K562 (cell line): ENCODE measurements around the gene ALOXE3. TPM values are rescaled to one million over a fixed set of nuclear protein-coding genes. Genes with fewer than 3 reads are reported as not detected.

ENCODE experiments used
- ATAC-seq: fragments of 200-7000 bp; cut with Tn5 transposase; 3 replicates; pipeline ENCODE4 v1.9.1; 2020; ENCODE audit warnings: moderate library complexity
- BruUV-seq: library from RNA; stranded (reverse); fragments of 400-500 nt; replicated peaks from 2 replicates; lab custom pipeline; 2021; lab: Mats Ljungman, UMichigan
- CTCF ChIA-PET: fragments of 300-600 bp; formaldehyde crosslinking; extraction: SDS; loops from one replicate; lab custom pipeline; 2021; ENCODE audit warnings: low intra/inter-chr PET ratio; lab: Yijun Ruan, JAX
- POLR2A ChIA-PET: fragments of 300-600, 350-650 bp; sonication (Branson Sonifier 250); formaldehyde crosslinking; extraction: SDS; loops from one replicate; lab custom pipeline; 2021; ENCODE audit warnings: antibody characterized with exemption, inconsistent platforms; lab: Yijun Ruan, JAX
- DNase-seq, 4 experiments: peaks; one replicate each; pipeline versions ENCODE4 v3.0.0 to v3.0.0-alpha.2; 2011 to 2018; ENCODE audit warnings: low spot score in 3 of 4, mixed read lengths in 3 of 4; ENCODE audit errors: extremely low read depth in 1 of 4
- FAIRE-seq: peaks from 2 replicates; lab custom pipeline; 2011; peaks lifted over from hg19 to GRCh38; lab: Jason Lieb, UNC
- H2AFZ ChIP-seq: 2 replicates; pipeline ENCODE4 v1.6.0; 2011; ENCODE audit warnings: low read depth, low read length, control low read depth, inconsistent platforms
- H3K27ac ChIP-seq: fragments of 200-600 bp; 3 replicates; pipeline ENCODE4 v1.8.0; 2011; ENCODE audit warnings: low read depth, mild to moderate bottlenecking, control low read depth, inconsistent platforms, low read length, moderate library complexity, mixed read lengths; ENCODE audit errors: extremely low read depth
- H3K27me3 ChIP-seq, 2 experiments: fragments of 300-600 bp in 1 of 2; 2 replicates in 1 of 2; 3 replicates in 1 of 2; pipeline versions ENCODE4 v1.6.0 to v1.8.0; 2011; ENCODE audit warnings: inconsistent platforms in 2 of 2, low read length in 2 of 2, mild to moderate bottlenecking in 1 of 2, mixed read lengths in 1 of 2, moderate library complexity in 1 of 2; ENCODE audit not compliant: control insufficient read depth in 2 of 2, insufficient read depth in 2 of 2
- H3K36me3 ChIP-seq: fragments of 300-600 bp; 3 replicates; pipeline ENCODE4 v1.8.0; 2011; ENCODE audit warnings: mild to moderate bottlenecking, low read length, inconsistent platforms; ENCODE audit not compliant: control insufficient read depth, insufficient read depth
- H3K4me1 ChIP-seq, 2 experiments: fragments of 200-600 bp in 1 of 2; replicated peaks in 1 of 2; 2 replicates in 1 of 2; 3 replicates in 1 of 2; pipeline versions ENCODE4 v1.5.1 to v1.8.0; 2011; ENCODE audit warnings: inconsistent platforms in 2 of 2, low read length in 2 of 2, mild to moderate bottlenecking in 1 of 2, mixed read lengths in 1 of 2, moderate library complexity in 1 of 2; ENCODE audit not compliant: control insufficient read depth in 2 of 2, insufficient read depth in 2 of 2
- H3K4me2 ChIP-seq: 2 replicates; pipeline ENCODE4 v1.6.1; 2011; ENCODE audit warnings: low read length, control low read depth, inconsistent platforms, mixed read lengths; ENCODE audit not compliant: insufficient read depth
- H3K4me3 ChIP-seq: fragments of 200-600 bp; sonication (generic), shearing (Covaris generic); 2 replicates; pipeline ENCODE4 v1.5.1; 2016; ENCODE audit warnings: control low read depth, inconsistent platforms
- H3K79me2 ChIP-seq: fragments of 200-600 bp; 3 replicates; pipeline ENCODE4 v1.8.0; 2011; ENCODE audit warnings: low read length, inconsistent platforms; ENCODE audit not compliant: control insufficient read depth, insufficient read depth
- H3K9ac ChIP-seq, 2 experiments: 2 replicates each; pipeline versions ENCODE4 v1.6.0 to v1.6.1; 2011; ENCODE audit warnings: low read depth in 2 of 2, low read length in 2 of 2, control low read depth in 1 of 2, inconsistent platforms in 1 of 2, mild to moderate bottlenecking in 1 of 2, mixed read lengths in 1 of 2; ENCODE audit not compliant: insufficient read depth in 1 of 2
- H3K9me1 ChIP-seq: one replicate; pipeline ENCODE4 v1.6.0; 2011; ENCODE audit warnings: inconsistent platforms, mild to moderate bottlenecking, low read length, moderate library complexity; ENCODE audit not compliant: control insufficient read depth, insufficient read depth
- H3K9me3 ChIP-seq: replicated peaks from 2 replicates; pipeline ENCODE4 v1.5.1; 2011; ENCODE audit warnings: low read depth, low read length, inconsistent platforms; ENCODE audit not compliant: control insufficient read depth, insufficient read depth
- H4K20me1 ChIP-seq: replicated peaks from 2 replicates; pipeline ENCODE4 v1.6.1; 2011; ENCODE audit warnings: low read length, inconsistent platforms, mixed read lengths; ENCODE audit not compliant: control insufficient read depth, insufficient read depth
- BHLHE40 ChIP-seq: IDR thresholded peaks from 2 replicates; pipeline ENCODE4 v1.6.1; 2011; ENCODE audit warnings: low read length, improper control_type of control experiment
- CBX8 ChIP-seq: fragments of 200-600 bp; sonication (generic); IDR thresholded peaks from 2 replicates; pipeline ENCODE4 v1.6.1; 2012; ENCODE audit warnings: borderline replicate concordance, mixed run types, low read depth, mild to moderate bottlenecking, moderate library complexity, mixed read lengths, low read length, control low read depth, inconsistent platforms; ENCODE audit not compliant: poor library complexity, severe bottlenecking; ENCODE audit errors: extremely low read depth
- CHD2 ChIP-seq: IDR thresholded peaks from 2 replicates; pipeline ENCODE4 v1.6.1; 2011; ENCODE audit warnings: low read depth, low read length
- EZH2 ChIP-seq: IDR thresholded peaks from 2 replicates; pipeline ENCODE4 v1.6.1; 2012; ENCODE audit warnings: low read depth, mild to moderate bottlenecking, inconsistent platforms, low read length, borderline replicate concordance
- JUN ChIP-seq, 2 experiments: sonication (generic) in 1 of 2; formaldehyde crosslinking in 1 of 2; IDR thresholded peaks; 2 replicates each; pipeline versions ENCODE4 v1.6.1 to v1.8.0; 2012 to 2022; ENCODE audit warnings: borderline replicate concordance in 2 of 2, mild to moderate bottlenecking in 2 of 2, improper control_type of control experiment in 1 of 2, low read depth in 1 of 2, low read length in 1 of 2, missing genetic modification reagents in 1 of 2
- MCM7 ChIP-seq, 2 experiments: fragments of 450-650 bp; IDR thresholded peaks; 2 replicates each; pipeline ENCODE4 v1.6.1; 2016 to 2018
- PCBP2 ChIP-seq: fragments of 200-400 bp; formaldehyde crosslinking; IDR thresholded peaks from 2 replicates; pipeline ENCODE4 v1.6.1; 2018; ENCODE audit warnings: low read length, low read depth, mild to moderate bottlenecking, moderate library complexity; ENCODE audit not compliant: poor library complexity, severe bottlenecking
- TCFL5 ChIP-seq: fragments of 250-450 bp; sonication (Bioruptor Pico); conservative IDR thresholded peaks from 2 replicates; pipeline ENCODE4 v1.6.1; 2021; ENCODE audit warnings: mild to moderate bottlenecking, moderate library complexity, matching md5 sums
- U2AF2 ChIP-seq: fragments of 200-400 bp; formaldehyde crosslinking; optimal IDR thresholded peaks from 2 replicates; pipeline ENCODE3; 2017; ENCODE audit warnings: low read depth, mild to moderate bottlenecking, low read length
- ZNF408 ChIP-seq: fragments of 250-450 bp; sonication (Bioruptor Pico); IDR thresholded peaks from 2 replicates; pipeline ENCODE4 v1.4.0; 2020; ENCODE audit warnings: low read depth, mild to moderate bottlenecking, moderate library complexity
- ZNF57 ChIP-seq: fragments of 450-650 bp; formaldehyde crosslinking; IDR thresholded peaks from 2 replicates; pipeline ENCODE4 v1.4.0; 2020; ENCODE audit warnings: mild to moderate bottlenecking, moderate library complexity
- ZNF830 ChIP-seq: fragments of 250-450 bp; sonication (Bioruptor Pico); IDR thresholded peaks from 2 replicates; pipeline ENCODE4 v1.5.0; 2021; ENCODE audit warnings: mild to moderate bottlenecking
- WGBS: fragments of 100-300 bp; shearing (Covaris generic); methylation state at CpG from one replicate; pipeline ENCODE4 v1.1.6; 2016; ENCODE audit warnings: low coverage, mixed read lengths; ENCODE audit not compliant: insufficient coverage; ENCODE audit errors: missing lambda C conversion rate; 5-methylcytosine and 5-hydroxymethylcytosine counted together
- in situ Hi-C: fragments of 300-500 bp; cut with MboI; formaldehyde crosslinking; loops from 4 replicates; pipeline ENCODE4 v1.15.0; 2018; ENCODE audit warnings: inconsistent platforms, mixed read lengths
- intact Hi-C: fragments of 100-400 bp; cut with micrococcal nuclease; formaldehyde crosslinking; loops from 2 replicates; pipeline ENCODE4 v1.14.2; 2022
- polyA plus RNA-seq, 8 experiments: library from polyadenylated mRNA; depleted of rRNA in 4 of 8; stranded (reverse) in 5 of 8; unstranded in 3 of 8; fragments of >200 nt; fragmentation: Nextera tagmentation in 2 of 8; fragmentation: Illumina TruSeq in 1 of 8; extraction: Ambion mirVana in 2 of 8; extraction: Trizol in 1 of 8; gene quantifications; 2 replicates each; pipeline versions ENCODE4 v1.2.1 to v1.2.3, GENCODE V29; 2011 to 2014; ENCODE audit warnings: inconsistent platforms in 1 of 8, missing spikeins in 1 of 8
- total RNA-seq, 7 experiments: library from RNA; depleted of rRNA in 6 of 7; stranded (reverse); fragments of >200 nt in 6 of 7; fragmentation: Illumina TruSeq in 2 of 7; extraction: Trizol in 2 of 7; gene quantifications; 2 replicates each; pipeline versions ENCODE4 v1.2.1 to v1.2.3, GENCODE V29; 2011 to 2021; ENCODE audit warnings: low replicate concordance in 1 of 7
- TF ChIP-seq, protein P1 (sequence below): fragments of 450-650 bp; IDR thresholded peaks from 2 replicates; pipeline ENCODE4 v1.6.1; 2016; ENCODE audit warnings: low read depth
- TF ChIP-seq, protein P2 (sequence below): sonication (generic); formaldehyde crosslinking; IDR thresholded peaks from 2 replicates; pipeline ENCODE4 v1.8.0; 2022; ENCODE audit warnings: missing genetic modification reagents, mild to moderate bottlenecking, borderline replicate concordance

ALOXE3 gene
- total and polyA plus RNA-seq, 9 of the 15 experiments (the other 6 are each of a cell fraction or from before 2014, with no cell fraction given), result 0.04 TPM; not detected in 8

DNA sequence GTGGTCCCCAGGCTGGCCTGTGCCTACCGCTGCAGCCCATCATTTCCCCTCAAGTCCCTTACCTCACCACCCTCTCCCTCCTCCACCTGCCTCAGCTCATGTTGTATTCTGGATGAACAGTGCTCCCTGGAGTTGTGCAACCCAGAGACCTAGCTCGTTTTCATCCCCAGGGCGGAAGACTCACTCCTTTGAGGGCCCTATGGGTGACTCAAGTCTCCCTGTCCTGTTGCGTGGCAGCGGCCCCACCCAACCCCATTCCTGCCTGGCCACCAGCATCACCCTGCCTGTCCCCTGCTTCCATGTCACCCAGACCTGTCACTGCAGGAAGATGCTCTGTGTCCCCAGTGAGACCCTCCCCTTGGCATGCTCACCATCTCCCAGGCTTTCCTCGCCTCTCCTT lies 34.1 kb downstream of the ALOXE3 start:
- Histone ChIP-seq H3K4me1 (peaks cover 10 to 25% of the 10 kb centered on the region in 2 experiments; a peak in 4 of 5 replicates), H2AFZ (no peak overlapping the region), H3K9ac (no peak overlapping the region), H3K79me2 (no peaks in the 10 kb centered on the region), H3K27me3 (peaks cover 0 to 8% of the 10 kb centered on the region in 2 experiments; a peak in 2 of 5 replicates), H4K20me1 (no peaks in the 10 kb centered on the region), H3K9me3 (no peaks in the 10 kb centered on the region), H3K4me3 (no peak overlapping the region), H3K9me1 (no peaks in the 10 kb centered on the region), H3K36me3 (no peaks in the 10 kb centered on the region), H3K27ac (no peak overlapping the region), H3K4me2 (no peak overlapping the region)
- CTCF ChIA-PET, result interaction anchor here (0.7 kb wide), 1 partner anchor 702 kb away, joined by 3 read pairs; no protein-coding TSS in a partner anchor
- no TSS peak for BruUV-seq
- intact Hi-C loops, result no loop called here
- ATAC-seq (no peak), DNase-seq (no peak), FAIRE-seq (no peak)
- 44% methylated on average over 4 of the region's 6 CpGs for WGBS
- POLR2A ChIA-PET, result interaction anchor here (0.6 to 0.7 kb wide), 2 partner anchors 26 to 157 kb away, joined by 3 to 4 read pairs; no protein-coding TSS in a partner anchor
- in situ Hi-C loops, result no loop called here
- no peak for TF ChIP-seq TCFL5 (CRISPR knock-in tag)
- no peak for TF ChIP-seq CHD2
- no peak for TF ChIP-seq ZNF57 (CRISPR knock-in tag)
- no peak for TF ChIP-seq BHLHE40
- TF ChIP-seq, protein P1, sequence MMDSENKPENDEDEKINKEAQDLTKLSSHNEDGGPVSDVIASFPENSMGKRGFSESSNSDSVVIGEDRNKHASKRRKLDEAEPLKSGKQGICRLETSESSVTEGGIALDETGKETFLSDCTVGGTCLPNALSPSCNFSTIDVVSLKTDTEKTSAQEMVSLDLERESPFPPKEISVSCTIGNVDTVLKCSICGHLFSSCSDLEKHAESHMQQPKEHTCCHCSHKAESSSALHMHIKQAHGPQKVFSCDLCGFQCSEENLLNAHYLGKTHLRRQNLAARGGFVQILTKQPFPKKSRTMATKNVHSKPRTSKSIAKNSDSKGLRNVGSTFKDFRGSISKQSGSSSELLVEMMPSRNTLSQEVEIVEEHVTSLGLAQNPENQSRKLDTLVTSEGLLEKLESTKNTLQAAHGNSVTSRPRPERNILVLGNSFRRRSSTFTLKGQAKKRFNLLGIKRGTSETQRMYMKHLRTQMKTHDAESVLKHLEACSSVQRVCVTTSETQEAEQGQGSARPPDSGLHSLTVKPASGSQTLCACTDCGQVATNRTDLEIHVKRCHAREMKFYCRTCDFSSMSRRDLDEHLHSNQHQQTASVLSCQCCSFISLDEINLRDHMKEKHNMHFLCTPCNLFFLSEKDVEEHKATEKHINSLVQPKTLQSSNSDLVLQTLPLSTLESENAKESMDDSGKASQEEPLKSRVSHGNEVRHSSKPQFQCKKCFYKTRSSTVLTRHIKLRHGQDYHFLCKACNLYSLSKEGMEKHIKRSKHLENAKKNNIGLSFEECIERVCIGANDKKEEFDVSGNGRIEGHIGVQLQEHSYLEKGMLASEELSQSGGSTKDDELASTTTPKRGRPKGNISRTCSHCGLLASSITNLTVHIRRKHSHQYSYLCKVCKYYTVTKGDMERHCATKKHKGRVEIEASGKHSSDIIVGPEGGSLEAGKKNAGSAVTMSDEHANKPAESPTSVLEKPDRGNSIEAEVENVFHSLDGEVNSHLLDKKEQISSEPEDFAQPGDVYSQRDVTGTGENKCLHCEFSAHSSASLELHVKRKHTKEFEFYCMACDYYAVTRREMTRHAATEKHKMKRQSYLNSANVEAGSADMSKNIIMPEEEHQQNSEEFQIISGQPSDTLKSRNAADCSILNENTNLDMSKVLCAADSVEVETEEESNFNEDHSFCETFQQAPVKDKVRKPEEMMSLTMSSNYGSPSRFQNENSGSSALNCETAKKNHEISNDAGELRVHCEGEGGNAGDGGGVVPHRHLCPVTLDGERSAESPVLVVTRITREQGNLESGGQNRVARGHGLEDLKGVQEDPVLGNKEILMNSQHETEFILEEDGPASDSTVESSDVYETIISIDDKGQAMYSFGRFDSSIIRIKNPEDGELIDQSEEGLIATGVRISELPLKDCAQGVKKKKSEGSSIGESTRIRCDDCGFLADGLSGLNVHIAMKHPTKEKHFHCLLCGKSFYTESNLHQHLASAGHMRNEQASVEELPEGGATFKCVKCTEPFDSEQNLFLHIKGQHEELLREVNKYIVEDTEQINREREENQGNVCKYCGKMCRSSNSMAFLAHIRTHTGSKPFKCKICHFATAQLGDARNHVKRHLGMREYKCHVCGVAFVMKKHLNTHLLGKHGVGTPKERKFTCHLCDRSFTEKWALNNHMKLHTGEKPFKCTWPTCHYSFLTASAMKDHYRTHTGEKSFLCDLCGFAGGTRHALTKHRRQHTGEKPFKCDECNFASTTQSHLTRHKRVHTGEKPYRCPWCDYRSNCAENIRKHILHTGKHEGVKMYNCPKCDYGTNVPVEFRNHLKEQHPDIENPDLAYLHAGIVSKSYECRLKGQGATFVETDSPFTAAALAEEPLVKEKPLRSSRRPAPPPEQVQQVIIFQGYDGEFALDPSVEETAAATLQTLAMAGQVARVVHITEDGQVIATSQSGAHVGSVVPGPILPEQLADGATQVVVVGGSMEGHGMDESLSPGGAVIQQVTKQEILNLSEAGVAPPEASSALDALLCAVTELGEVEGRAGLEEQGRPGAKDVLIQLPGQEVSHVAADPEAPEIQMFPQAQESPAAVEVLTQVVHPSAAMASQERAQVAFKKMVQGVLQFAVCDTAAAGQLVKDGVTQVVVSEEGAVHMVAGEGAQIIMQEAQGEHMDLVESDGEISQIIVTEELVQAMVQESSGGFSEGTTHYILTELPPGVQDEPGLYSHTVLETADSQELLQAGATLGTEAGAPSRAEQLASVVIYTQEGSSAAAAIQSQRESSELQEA, result no peak
- TF ChIP-seq ZNF408 (CRISPR knock-in tag), result no peak
- TF ChIP-seq MCM7 (IDR thresholded peaks at IDR 0.05), result no peak
- TF ChIP-seq JUN (IDR thresholded peaks at IDR 0.05; ENCODE audit: borderline replicate concordance, low read depth, low read length), result no peak
- no peak for TF ChIP-seq JUN (CRISPR knock-in tag; IDR thresholded peaks at IDR 0.05; ENCODE audit: borderline replicate concordance)
- no peak for TF ChIP-seq U2AF2
- no peak for TF ChIP-seq ZNF830 (CRISPR knock-in tag)
- TF ChIP-seq, protein P2, sequence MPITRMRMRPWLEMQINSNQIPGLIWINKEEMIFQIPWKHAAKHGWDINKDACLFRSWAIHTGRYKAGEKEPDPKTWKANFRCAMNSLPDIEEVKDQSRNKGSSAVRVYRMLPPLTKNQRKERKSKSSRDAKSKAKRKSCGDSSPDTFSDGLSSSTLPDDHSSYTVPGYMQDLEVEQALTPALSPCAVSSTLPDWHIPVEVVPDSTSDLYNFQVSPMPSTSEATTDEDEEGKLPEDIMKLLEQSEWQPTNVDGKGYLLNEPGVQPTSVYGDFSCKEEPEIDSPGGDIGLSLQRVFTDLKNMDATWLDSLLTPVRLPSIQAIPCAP (CRISPR knock-in tag), result no peak
- no peak for TF ChIP-seq PCBP2
- TF ChIP-seq EZH2, result no peak
- no peak for TF ChIP-seq CBX8
